SU-DHL-6 (cell line): ENCODE results near the gene BOD1.

Experiments
- CTCF ChIP-seq: fragments of 200-600 bp; sonication (generic); IDR thresholded peaks from one replicate; pipeline ENCODE4 v1.5.1; 2017; ENCODE audit warnings: antibody characterized with exemption, mild to moderate bottlenecking, low read length, moderate library complexity; ENCODE audit not compliant: insufficient read depth, poor library complexity, severe bottlenecking
- EZH2phosphoT487 ChIP-seq: fragments of 200-600 bp; sonication (generic), shearing (Covaris generic); conservative IDR thresholded peaks from 2 replicates; pipeline ENCODE4 v1.6.1; 2018; ENCODE audit warnings: mild to moderate bottlenecking, antibody characterized with exemption, low read length, moderate library complexity, mixed read lengths

- TF ChIP-seq CTCF (no peak), EZH2phosphoT487 (no peak)
Observed at GRCh38 chr5:173663352-173664153, 47.1 kb upstream of the BOD1 start.
